HG03103 (cell line): ENCODE measurements around the gene KIF24.
"Not testable (repeated sequence)": the region's sequence is repeated elsewhere in the genome, so short reads cannot be mapped to it uniquely, and the experiment has no call there.

Experiments
- ATAC-seq: cut with Tn5 transposase; IDR thresholded peaks from one replicate; pipeline ENCODE4 v1.9.1; 2021; ENCODE audit warnings: low read depth; ENCODE audit not compliant: unreplicated experiment

KIF24 gene

DNA sequence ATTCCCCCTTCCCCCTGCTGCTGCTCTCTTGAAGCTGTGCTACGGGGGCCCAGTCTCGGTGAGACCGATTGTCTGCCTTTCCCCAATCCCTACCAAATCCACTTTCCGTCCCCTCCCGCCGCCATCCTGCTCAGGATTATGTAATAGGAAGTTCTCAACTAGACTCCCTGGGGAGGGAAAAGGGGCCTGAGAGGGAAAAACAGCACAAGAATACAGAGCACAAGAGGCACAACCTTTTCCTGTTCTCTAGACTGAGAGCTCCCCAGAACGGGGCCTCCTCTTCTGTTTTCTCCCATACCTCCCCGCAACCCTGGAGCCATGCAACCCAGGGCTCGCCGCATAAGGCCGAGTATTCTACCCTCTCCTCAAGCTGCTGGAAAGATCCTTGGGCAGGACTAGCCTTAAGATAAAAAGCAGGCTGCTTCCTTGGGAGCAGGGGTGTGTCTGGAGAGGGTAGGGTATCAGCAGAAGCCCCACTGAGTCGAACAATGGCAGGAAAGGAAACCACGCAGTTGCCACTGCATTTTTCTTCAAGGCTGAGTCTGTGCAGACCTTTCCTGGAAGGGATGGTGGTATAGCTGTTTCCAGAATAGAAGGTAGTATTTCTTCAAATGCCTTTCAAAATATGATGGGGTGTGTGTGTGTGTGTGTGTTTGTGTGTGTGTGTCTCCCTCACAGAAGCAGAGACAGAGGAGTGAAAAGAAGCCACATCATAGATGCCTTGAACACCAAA, 34.7 kb upstream of the KIF24 start:
- no peak for ATAC-seq

DNA sequence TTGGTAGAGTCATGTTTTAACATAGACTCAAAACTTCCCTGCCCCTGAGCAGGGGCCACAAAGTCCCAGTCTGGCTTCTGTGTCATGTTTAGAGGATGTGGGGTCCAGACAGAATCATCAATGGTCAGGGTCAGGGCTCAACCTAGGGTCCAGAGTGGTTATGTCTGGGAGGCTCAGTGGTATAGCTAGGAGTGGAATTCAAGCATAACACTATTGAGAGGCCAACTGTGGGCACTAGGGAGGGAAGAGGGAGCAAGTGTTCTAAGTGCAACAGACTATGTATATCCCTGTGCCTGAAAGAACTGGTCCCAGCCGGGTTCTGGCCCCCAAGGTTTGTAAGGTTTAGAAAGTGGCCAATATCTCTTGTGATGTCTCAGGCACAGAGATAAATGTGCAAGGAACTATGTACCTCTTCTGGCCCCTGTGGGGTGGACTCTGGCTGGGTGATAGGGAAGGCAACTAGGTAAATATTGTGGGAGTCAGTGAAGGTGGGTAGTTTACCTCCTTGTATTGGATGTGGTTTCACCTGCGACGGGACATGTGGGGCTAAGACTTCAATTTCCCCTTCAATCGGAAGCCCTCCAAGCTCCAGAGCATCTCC, 33.6 kb upstream of the KIF24 start:
- ATAC-seq: no peak

DNA sequence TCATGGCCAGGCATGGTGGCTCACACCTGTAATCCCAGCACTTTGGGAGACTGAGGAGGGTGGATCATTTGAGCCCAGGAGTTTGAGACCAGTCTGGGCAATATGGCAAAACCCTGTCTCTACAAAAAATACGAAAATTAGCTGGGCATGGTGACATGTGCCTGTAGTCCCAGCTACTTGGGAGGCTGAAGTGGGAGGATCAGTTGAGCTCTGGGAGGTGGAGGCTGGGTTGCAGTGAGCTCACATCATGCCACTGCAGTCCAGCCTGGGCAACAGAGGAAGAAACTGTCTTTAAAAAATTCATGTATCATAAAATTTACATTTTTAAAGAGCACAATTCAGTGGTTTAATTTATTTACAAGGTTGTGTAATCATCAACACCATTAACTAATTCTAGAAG, 23.9 kb upstream of the KIF24 start:
- not testable (repeated sequence) for ATAC-seq

DNA sequence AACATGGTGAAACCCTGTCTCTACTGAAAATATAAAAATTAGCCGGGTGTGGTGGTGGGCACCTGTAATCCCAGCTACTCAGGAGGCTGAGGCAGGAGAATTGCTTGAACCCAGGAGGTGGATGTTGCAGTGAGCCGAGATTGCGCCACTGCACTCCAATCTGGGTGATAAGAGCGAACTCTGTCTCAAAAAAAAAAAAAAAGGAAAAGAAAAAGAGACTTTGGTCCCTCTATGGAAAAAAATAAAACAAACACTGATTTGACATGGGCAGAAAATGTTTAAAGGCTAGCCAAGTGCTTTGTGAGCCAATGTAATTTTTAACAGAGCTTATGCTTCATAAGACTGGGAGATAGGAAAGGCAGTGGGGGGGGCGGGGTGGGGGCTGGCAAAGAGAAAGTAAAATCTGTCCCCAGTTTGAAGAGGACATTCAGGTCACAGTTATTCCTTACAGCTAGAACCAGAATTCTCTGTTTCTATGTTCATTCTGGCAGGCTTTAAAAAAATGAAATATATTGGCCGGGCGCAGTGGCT, 23.1 kb upstream of the KIF24 start:
- ATAC-seq: not testable (repeated sequence)

DNA sequence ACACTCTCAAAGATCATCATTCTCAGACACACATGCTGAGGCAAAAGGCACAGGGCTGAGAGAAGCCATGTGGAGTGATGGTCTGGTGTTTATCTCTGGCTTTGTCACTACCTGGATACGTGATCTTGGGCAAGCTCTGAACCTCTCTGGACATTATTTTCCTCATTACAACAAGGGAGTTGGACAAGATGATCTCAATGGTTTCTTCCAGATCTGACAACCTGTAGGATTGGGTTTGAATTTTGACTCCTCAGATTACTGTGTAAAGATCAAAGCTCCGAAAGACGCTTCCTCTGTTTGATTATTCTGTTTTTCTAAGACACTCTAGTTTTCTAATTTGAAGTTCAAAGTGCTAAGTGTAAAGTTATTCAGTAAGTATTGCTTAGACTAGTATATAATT, 20.3 kb upstream of the KIF24 start:
- no peak for ATAC-seq

DNA sequence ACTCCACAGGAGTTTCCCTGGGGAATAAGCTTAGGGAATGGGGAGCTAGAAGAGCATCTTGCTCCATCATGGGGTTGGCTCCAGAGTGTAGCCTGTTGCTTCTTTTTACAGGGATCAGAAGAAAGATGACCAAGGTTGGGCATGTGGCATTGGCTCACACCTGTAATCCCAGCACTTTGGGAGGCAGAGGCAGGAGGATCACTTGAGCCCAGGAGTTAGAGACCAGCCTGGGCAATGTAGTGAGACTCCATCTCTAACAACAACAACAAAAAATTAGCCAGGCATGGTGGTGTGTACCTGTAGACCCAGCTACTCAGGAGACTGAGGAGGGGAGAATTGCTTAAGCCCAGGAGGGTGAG, 18.7 kb upstream of the KIF24 start:
- ATAC-seq: no peak

DNA sequence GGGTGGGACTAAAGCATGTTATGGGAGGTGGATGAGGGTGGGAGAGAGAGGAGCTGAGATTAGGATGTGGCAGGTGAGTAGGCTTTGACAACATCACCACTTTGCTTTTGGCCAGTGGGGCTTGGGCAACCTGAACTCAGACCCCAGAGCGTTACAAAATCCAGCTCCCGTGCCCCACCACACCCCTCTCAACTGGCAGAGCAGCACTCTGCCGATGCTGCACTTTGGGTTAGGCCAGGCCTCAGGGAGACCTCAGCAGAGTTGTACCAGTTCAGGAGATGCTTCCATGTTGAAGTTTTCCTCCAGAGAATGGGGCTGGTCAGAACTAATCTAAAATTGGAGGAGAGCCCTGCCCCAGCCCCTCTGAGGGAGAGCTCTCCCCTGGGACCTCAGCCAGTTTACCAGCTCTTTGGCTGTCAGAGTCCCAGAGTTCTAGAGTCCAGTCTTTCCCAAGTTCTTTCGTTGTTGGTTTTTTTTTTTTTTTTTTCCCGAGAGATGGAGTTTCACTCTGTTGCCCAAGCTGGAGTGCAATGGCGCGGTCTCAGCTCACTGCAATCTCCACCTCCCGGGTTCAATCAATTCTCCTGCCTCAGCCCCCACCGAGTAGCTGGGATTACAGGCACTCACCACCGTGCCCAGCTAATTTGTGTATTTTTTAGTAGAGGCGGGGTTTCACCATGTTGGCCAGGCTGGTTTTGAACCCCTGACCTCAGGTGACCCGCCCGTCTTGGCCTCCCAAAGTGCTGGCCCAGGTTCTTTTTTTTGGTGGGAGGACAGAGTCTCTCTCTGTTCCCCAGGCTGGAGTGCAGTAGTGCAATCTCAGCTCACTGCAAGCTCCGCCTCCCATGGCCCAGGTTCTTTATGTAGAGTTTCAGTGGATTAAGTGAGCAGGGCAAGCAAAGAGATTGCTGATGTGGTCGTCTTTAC, 18.1 kb upstream of the KIF24 start:
- ATAC-seq: no peak

DNA sequence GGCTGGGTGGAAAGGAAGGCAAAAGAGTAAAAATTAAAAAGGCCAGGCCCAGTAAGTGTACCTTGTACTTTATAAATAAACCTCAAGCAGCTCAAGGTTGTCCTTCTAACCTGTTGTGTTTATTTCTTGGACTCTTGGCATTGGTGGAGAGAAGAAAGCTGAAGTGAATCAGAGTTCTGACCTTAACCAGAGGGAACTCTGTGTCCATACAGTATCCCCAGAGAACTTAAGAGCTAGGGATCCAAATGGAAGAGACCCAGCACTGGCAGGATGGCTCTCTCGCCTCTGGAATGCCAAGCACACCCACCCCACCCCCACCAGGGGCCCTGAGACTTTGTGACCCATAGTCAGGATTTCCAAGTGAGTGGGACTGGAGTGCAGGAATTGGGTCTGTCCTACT, 14.5 kb upstream of the KIF24 start:
- ATAC-seq: no peak

DNA sequence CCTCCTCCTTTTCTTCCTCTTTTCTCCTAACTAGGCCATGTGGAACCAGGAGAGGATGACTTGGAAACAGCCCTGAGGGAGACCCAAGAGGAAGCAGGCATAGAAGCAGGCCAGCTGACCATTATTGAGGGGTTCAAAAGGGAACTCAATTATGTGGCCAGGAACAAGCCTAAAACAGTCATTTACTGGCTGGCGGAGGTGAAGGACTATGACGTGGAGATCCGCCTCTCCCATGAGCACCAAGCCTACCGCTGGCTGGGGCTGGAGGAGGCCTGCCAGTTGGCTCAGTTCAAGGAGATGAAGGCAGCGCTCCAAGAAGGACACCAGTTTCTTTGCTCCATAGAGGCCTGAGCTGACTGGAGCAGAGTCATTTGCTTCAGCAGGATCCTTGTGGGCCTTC, 14.0 kb upstream of the KIF24 start:
- ATAC-seq: no peak

DNA sequence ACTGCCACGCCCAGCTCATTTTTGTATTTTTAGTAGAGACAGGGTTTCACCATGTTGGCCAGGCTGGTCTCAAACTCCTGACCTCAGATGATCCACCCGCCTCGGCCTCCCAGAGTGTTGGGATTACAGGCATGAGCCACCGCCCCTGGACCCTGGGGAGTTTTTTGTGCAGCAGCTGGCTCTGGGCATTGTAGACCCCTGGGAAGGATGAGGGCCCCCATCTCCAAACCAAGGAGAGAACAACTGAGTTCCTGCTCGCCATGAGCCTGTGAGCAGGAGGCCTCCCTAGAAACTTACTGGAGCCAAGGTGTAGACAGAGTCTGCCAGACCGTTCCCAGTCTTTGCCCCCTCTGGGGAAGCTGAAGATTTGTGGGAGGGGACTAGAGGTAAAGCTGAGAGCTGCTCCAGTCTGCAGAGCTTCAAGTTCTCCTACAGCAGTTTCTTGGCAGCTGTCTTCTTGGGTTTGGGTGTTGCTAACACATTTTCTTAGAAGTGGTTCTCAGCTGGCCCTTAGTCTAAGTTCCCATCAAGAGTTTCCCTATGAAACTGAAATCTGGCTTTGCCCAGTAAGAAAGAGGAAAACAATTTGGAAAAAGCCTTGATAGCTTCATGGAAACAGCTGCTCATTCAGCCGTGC, 12.7 kb upstream of the KIF24 start:
- ATAC-seq: no peak

DNA sequence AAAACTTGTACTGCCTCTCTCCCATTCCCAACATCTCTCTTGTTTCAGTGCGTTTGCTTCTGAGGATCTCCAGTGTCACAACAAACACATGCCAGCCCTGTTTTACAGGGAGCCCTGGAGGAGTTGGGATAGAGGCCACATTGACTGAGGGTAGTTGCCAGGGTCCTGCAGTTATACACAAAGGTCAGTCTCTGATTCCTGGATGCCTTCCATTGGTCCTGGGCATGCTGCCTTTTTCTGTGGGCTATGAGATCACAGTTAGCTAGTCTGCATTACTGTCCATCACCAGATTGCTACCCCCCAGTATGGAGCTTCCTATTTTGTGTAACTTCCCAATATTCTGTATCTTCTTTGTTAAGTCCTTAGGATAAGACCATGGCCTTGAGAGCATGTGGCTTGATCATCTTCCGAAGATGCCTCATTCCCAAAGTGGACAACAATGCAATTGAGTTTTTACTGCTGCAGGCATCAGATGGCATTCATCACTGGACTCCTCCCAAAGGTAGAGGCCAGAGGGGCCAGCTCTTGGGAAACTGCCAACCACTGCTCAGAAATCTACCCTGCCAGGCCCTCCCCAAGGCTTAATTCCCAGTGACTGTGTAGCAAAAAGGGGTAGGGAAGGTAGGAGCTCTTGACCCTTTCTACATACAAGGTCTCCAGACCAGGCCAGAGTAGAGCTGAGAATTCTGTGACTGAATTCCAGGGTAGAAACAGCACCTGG, 9.8 kb upstream of the KIF24 start:
- ATAC-seq: no peak

DNA sequence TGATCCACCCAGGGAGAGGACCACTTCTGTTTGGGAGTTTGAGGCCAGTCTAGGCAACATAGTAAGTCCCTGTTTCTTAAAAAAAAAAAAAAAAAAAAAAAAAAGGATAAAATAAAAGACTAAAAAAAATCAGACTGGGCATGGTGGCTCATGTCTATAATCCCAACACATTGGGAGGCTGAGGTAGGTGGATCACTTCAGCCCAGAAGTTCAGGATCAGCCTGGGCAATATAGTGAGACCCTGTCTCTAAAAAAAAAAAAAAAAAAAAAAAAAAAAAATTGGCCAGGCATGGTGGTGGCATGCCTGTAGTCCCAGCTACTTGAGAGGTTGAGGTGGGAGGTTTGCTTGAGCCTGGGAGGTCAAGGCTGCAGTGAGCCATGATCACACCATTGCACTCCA, 9.0 kb upstream of the KIF24 start:
- not testable (repeated sequence) for ATAC-seq

DNA sequence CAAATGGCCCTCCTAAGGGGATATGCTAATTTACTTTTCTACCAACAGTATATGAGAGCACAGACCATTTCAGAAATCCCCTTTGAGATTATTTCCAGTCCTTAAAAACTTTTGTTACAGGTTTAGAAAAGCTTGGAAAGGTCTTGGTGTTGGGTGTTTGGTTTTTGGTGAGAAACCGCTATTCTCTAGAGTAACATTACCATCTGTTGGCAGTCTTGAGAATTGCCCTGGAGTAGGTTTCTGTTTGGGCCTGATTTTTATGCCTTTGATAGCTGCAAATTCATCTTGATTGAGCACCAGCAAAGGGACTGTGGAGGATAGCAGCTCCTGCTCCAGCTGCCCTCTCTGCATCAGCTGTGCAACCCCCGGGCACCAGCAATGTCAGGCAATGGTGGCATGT, 8.3 kb upstream of the KIF24 start:
- ATAC-seq: no peak

DNA sequence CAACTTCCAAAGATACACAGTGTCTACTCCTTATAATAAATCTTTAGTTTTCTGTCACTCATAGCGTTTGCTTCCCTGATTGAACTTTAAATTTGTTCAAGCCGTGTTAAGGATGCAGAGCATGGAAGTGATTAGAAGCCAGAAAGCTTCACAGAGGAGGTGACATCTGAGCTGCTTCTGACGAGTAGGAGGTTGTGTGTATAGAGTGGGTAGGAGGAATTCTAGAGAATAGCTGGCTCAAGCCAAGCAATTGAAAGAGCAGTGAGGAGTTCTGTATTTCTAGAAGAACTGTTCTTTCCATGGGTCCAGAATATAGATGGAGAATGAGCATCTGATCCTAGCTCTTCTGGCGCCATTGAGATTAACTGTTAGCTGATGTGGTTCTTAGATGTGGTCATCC, 6.3 kb upstream of the KIF24 start:
- ATAC-seq: no peak

DNA sequence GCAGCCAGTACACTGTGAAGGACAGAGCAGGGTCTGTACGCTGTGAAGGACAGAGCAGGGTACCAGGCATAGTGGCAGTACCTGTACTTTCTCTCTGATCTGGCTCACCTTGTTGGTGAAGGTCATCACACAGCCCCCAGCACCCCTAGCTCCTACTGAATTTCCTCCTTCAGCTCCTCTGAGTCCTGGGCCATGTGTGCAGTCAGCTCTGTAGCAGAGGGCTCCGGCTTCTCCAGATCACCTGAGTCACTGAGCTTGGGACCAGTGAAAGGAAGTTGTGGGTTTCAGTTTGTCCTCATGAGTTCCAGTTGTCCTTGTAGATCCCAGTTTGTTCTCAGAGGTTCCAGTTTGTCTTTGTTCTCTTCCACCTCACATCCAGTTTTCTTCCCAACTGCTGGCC, 5.8 kb upstream of the KIF24 start:
- no peak for ATAC-seq

DNA sequence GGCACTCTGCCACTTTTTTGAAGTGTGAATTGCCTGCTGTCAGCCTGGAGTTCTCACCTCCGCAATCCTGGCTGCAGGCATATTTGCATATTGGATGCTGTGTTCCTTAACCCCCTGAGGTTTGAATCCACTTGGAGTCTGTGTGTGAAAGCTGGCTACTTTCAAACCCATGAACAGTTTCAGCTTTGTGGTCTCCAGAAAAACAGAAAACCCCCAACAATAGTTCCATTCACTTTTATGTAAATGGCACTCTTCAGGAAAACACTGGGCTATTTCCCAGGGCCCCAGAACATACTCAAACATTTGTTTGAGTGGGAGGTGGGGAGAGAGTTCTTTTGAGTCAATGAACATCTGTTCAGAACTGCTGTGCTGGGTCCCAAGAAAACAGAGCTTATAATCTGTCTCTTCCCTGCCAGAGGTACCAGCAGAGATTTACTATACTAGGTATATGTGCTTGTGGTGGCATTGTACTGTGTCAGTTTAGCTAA, 5.3 kb upstream of the KIF24 start:
- ATAC-seq: no peak

DNA sequence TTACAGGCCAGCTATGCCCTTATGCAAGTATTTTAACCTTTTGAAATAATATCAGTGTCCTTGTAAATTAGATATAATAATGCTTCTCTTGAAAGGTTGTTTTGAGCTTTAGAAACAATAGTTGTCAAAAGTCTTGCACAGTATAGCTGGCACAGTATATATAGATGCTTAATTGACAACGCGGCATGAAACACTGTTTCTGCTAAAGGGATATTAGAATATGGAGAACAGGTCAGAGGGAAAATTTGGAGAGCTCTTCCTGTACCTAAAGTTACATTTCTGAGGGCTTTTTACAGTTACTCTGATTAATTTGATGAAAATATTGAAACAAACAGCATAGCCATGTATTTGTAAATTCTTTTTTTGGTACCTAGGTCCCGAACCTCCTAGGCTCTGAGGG, 4.8 kb upstream of the KIF24 start:
- ATAC-seq: no peak

DNA sequence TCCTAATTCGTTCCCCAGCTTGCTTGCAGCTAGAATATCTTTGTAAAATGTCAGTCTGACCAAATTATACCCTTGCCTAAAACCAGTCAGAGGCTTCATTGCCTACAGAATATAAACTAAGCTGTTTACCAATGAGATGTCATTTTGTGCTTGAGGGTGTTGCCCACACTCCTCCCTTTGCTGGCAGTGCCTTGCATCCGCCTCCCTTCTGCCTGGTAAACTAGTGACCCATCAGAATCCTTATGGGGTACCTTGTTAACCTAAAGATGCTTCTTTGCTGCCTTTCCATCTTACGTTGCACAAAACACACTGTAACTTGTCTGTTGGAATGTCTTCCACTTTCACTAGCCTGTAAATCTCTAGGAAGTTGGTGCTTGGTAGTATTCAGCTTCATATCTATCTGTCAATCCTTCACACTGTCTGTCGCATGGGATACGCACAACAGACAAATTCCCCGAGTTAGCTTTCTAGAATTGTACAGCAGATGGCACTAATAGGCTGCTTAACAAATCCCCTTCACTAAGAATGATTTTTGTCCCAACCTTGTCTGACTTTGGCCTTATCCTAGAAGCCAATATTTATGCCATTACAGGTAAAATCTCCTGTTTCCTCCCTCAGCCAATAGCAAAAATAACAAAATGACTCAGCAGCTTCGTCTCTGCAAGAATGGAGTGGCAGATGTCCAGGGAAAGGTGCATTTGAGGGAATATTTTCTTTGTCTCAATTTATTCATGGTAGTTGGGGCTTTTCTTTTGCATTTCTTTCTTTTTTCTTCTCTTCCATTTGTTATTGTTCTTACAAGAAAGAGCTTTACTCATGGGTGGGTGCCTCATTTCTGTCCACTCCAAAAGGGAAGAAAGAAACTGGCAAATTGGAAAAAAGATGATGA, 3.3 kb upstream of the KIF24 start:
- ATAC-seq: no peak

DNA sequence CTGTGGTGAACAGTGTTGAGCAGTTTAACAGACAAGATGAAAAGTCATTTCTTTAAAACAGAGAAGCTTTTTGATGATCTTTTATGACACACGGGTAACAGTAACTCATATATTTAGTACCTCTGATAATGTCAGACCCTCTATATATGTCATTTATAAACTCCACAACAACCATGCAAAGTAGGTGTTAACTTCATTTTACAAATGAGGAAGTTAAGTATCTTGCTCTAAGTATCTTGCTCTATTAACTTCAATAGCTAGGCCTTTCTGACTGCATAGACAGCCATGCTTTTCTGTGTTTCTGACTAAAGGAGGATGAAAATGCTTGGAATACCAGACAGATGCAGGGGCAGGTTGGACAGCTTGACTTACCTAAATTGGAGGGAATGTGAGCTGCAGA, 2.1 kb upstream of the KIF24 start:
- no peak for ATAC-seq
